Left lobe of liver (tissue), 2 donors: ENCODE results near the gene PTGS1. TPM values are rescaled to one million over a fixed set of nuclear protein-coding genes. Genes with fewer than 3 reads are reported as not detected.
"Not testable (repeated sequence)": the region's sequence is repeated elsewhere in the genome, so short reads cannot be mapped to it uniquely, and the experiment has no call there.

Experiments
- ATAC-seq: fragments of 200-7000 bp; cut with Tn5 transposase; one replicate; pipeline ENCODE4 v1.9.1; 2020; ENCODE audit warnings: mild to moderate bottlenecking, moderate library complexity
- DNase-seq: peaks from one replicate; pipeline ENCODE4 v3.0.0-alpha.2; 2020; ENCODE audit warnings: low spot score
- total RNA-seq: library from RNA; stranded (reverse); gene quantifications from one replicate; pipeline ENCODE4 v1.2.1, GENCODE V29; 2021
- donor health status: DM: no; HTN: no; CAD: no; lungs with moderate emphysema.
- donor health status: DM: no; HTN: yes; CAD: no.

The PTGS1 gene
- total RNA-seq = 2.0 TPM

DNA sequence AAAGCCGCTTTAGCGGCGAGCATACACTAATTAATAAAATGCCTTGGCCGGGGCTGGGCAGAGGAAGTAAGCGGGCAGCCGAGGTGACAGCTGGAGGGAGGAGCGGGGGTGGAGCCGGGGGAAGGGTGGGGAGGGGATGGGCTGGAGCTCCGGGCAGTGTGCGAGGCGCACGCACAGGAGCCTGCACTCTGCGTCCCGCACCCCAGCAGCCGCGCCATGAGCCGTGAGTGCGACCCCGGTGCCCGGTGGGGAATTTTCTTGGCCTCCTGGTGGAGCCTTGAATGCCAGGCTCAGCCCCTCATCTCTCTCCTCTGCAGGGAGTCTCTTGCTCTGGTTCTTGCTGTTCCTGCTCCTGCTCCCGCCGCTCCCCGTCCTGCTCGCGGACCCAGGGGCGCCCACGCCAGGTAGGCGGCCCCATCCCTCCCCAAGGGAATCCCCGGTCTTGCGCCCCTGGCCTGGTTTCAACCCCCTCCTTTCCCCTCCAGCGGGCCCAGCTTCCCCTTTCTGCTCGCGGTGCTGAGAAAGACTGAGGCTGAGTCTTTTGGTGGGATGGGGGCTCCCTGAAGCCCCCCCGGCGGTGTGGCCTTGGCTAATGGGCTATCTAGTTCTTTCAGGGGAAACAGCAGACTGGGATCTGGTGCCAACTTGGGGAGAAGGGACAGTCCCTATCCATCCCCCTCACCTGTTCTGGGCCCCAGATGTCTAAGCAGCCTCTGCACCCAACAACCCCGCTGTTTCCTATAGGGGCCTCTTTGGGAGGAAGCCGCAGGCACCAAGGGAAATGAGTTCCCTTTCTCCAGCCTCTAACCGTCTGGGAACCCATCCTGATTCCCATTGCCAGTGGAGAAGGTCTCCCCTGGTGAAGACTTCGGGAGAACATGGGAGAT is at the start of gene PTGS1:
Gene PTGS1, plus strand, starts transcription at position 156 of the 887 bp plus-strand sequence. Its CDS starts 61 bp downstream, at position 217.
- DNase-seq (no peak), ATAC-seq (peak; percentile 71)

DNA sequence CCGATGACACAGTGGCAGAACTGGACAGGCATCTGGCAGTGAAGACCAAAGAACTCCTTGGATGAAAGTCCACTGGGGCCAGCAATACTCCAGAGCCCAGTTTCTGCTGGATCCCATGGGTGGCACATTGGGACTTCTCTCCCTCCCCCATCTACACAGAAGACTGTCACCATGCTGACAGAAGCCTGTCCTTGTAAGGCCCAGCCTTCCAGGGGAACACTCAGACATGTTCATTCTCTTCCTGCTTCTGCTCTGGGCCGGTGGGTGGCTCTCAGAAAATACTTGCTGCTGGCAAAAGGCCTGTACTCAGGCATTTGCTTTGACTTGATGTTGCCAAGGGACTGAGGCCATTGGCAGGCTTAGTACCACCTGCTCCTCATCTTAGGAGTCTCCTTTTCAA is 48.3 kb upstream of the PTGS1 start:
- peak; percentile 11 for ATAC-seq

DNA sequence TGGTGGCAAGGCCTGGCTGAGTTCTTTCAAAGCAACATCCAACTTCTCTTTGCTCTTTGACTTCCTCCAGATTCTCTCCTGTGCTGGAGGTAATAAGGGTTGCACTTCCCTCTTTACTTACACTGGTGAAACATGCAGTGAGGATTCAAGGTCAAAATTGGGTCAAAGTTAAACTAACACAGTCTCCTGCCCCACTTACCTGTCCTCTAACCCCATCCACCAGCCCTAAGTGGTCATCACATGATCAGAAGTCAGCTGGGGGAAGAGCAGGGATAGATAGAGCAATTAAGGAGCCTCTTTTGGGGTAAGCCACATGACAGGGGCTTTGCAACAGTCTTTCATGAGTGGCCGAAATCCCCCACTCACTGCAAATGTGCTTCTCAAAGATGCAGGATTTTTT is 46.2 kb upstream of the PTGS1 start:
- ATAC-seq = peak; percentile 70
- DNase-seq = not testable (repeated sequence)

More for the DNA sequence above, 48.3 kb upstream of the PTGS1 start:
- no peak for DNase-seq

DNA sequence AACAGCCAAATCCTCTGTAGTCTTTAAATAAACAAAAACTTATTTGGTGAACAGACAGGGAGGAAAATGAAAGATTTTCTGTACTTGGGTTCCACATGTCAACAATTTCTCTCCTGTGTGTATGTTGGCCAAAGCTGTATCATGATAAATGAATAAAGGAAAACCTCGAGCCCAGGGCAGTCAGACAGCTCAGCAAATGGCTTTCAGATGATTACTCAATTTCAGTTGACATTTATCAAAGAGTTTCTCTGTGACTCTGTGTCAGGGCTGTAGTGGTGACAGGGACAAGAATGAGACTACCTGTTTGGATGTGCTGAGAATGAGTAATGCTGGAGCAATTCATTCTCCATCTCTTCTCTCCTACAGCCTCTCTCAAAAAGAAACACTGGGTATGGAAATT is 45.7 kb upstream of the PTGS1 start:
- DNase-seq = no peak

DNA sequence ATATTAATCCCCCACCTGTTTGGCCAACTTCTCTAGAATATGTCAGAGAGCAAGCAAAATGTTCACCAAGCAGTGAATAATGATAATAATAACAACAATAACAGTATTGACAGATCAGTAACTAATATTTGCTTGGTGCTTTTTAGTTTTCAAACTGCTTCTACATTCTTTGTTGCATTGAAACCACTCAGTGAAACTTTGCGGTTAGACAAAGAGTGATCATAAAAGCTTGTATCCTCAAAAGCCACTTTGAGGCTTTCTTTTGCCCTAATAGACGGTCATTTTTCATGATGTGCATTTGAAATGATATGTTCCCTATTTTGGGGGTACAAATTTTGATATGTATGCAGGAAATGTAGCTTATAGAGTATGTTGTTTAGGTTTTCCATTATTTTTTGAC is 43.6 kb upstream of the PTGS1 start:
- ATAC-seq (no peak), DNase-seq (no peak)

More for the DNA sequence above, 45.7 kb upstream of the PTGS1 start:
- ATAC-seq = peak; percentile 88

DNA sequence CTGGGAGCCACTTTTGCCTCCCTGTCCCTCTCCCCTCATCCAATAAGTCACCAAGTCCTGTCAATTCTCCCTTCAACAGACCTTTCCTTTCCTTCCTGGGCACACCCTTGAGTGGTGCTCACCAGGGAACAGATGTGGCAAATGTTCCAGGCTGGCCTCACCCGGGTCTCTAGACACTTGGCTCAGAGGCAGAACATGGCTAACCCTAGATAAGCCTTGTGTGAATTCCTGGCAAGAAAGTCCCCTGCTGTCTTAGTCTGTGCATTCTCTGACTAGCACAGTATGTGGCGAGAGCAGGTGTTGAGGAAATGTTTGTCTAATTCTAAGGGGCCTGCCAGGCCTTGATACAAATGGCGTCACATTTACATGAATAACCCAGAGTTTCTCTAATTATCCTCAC is 41.2 kb upstream of the PTGS1 start:
- ATAC-seq = no peak

DNA sequence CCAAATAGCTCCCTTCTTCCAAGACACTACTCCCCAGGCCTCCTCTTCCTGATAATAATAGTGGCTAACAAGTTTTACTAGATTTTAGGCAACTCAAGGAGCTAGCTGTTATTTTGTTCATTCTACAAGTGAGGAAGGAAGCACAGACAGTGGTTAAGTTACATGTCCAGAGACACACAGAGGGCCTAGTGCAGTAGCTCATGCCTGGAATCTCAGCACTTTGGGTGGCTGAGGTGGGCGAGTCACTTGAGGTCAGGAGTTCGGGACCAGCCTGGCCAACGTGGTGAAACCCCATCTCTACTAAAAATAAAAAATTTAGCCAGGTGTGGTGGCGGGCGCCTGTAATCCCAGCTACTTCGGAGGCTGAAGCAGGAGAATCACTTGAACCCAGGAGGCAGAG is 40.4 kb upstream of the PTGS1 start:
- not testable (repeated sequence) for ATAC-seq, DNase-seq

More for the DNA sequence above, 41.2 kb upstream of the PTGS1 start:
- DNase-seq = no peak

DNA sequence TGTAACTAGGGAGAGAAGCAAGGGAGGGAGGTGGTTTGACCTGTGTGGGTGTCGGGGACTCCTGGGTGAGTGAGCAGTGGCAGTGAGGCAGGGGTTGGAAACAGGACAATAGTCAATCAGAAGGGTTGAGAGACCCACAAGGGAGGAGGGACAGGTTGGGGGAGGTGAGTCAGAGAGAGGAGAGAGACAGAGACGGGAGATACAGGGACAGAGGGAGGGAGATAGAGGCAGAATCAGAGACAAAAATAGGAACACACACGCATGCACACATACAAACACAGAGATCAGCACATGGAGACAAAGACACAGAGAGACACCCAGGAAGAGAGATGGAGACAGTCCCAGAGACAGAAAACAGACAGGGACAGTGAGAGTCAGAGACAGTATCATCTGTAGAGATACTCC is 39.3 kb upstream of the PTGS1 start:
- ATAC-seq (no peak), DNase-seq (no peak)

DNA sequence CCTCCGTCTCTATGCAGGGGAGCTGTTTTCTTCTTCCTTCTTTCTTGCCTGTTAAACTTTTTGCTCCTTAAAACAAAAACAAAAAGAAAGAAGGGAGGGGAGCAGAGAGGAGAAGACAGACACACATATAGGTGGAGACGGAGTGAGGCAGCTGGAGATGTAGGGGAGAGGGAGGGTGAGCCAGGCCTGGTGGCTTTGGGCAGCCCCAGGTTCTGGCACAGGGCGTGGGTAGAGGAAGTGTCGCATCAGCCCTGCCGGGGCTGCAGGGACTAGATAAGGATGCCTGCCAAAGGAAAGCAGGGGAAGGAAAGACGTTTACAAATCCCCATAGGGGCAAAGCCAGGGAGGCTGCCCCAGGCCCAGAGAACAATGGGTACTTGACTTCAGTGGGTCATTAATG is 38.7 kb upstream of the PTGS1 start:
- no peak for DNase-seq
- ATAC-seq = peak; percentile 24

DNA sequence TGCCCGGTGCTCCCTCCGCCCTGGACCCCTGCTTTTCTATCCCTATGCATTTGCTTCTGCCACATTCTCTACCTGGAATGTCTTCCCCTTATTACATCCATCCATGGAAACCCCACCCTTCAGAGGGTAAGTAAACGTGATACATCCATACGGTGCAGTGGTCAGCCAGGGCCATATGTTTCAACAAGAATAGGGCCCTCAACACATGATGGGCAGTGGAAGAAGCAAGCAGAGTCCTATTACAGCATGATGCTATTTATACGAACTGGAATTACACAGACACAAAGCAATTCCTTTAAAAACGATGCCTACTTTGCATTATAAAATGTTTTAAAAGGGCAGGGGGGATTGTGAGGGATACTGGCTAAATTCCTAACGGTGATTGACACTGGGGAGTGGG is 38.2 kb upstream of the PTGS1 start:
- DNase-seq (no peak), ATAC-seq (no peak)

DNA sequence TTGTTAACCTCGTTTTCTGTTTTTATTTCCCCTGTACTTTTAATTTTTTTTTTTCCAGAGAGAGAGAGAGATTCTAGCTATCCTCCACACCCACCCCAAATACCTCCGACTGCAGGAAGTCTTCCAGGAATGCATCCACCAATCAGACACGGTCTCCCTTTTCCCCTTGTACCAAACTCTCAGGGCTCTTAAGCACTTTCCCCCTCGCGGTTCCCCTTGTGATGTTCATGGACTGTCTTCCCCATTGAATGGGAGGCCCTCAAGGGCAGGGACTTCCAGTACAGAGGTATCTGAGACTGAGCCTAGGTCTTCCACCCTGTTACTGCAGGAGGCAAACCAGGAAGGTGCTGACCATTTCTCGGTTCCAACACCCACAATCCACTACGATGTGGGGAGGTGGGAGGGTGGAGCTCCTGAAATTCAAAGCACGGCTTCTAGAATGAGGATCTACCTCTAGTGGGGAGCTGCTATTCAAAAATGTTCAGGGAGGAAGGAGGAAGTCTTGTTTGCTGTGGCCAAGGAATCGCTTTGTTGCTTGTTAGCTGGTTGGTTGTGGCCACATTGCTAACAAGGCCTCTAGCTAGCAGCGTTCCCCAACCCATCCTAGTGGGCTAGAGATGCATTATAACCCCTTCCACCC is 37.5 kb upstream of the PTGS1 start:
- DNase-seq (no peak), ATAC-seq (no peak)

DNA sequence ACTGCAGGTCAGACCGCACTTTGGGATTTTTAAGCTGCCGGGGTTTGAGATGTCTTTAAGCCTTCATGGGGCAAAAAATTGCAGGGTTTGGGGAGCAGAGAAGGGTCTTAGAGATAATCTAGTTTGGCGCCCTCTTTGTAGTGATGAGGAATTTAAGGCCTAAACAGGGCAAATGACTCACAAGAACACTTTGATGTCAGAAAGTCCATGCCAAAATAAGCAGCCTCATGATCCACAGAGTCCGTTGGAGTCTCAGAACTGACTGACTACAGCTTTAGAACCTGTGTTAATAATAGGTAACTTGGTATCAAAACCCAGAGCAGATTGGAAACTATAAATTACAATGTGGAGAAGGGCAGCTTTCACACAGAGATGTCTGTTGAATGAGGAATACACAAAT is 35.9 kb upstream of the PTGS1 start:
- DNase-seq (no peak), ATAC-seq (no peak)

DNA sequence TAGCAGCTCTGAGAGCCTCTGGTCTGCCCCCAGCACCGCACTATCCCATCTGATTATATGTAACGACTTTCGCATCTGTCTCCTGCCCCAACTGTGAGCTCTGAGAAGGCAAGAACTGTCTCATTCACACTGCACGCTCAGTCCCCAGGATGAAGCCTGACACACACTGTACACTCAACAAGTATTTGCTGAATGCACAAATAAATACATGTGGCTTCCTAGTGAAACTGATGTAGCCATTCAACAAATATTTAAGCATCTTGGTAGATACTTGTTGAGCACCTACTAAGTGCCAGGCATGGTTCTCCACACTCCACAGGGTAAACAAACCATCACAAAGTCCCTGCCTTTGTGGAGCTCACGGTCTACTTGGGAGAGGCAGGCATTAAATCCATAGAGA is 34.6 kb upstream of the PTGS1 start:
- ATAC-seq (no peak), DNase-seq (no peak)

DNA sequence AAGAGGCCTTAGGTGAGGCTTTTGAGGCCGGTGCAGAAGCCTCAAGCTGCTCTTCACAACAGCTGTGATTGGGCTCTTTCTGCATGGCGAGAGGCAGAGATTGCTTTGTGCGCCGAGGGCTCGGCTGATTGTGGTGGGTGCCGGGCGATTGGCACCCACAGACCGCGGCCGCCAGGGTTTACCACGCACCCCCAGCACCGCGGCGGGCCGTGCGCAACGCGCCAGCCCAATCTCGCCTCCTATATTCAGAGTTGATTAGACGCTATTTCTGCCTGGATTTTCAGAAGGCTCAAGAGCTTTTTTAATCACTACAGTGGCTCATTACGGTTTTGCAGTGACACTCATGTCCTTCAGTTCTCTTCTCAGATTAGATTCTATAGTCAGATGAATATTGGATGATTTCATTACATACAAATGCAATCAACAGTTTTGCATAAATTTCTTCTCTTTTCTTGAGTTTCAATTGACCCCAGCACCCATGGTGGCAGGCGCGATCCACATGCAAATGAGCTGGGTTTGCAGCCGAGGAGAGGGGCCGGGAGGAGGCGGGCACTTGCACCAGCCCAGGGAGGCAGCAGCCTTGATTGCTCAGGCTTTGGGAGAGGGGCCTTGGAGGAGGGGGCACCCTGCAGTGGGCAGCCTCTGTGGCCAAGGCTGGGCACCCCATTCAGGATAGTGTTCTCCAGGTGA is 33.8 kb upstream of the PTGS1 start:
- DNase-seq (no peak), ATAC-seq (no peak)

DNA sequence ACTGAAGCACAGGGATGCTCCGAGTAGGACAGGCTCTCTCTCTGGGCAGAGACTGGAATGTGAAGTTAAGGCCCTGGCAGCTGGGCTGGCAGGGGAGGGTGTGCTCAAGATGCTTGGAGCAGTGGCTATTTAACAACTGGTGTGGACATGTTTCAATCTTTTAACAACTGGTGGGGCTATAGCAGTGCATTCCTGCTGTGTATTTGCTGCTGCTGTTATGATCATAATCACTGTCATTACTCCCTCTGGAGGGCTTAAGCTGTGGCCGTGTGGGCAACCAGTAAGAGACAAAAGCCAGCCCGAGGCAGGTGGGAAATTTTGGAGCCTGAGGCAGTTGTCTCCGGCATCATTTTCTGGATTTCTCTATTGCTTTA is 33.3 kb upstream of the PTGS1 start:
- no peak for DNase-seq
- ATAC-seq = no peak

DNA sequence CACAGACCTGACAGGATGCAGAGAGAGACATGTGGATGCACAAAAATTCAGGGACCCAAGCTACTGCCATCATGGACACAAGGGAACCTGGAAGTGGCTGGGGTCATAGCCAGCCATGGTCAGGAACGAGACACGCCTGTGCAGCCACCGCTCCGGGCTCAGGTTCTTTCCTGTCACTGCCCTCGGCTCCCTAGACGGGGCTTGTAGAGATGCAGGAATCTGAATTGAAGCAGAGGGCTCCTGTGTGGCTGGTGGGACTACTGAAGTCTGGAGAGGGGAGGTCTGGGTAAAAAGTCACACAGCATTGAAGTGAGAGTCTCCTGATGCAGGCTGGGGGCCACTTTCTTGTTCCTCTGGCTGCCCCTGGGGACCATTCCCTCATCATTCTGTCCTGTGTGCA is 32.3 kb upstream of the PTGS1 start:
- no peak for DNase-seq
- no peak for ATAC-seq

DNA sequence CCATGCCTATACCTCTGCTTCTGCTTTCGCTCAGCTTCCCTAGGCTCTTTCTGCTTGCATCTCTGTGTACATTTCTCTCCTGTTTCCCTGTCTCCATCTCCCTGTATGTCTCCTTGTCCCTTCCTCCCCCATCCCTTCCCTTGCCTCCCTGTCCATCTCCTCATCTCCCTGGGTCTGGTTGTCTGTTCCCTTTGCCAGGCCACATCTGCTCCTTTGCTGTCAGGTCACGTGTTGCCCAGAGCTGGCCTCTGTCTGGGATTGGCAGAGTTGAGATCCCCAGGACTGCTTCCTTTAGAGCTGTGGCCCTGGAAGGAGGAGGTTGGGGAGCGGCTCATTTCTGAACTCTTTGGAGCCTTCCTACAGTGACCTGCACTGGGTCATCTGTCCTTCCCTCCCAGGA is 31.8 kb upstream of the PTGS1 start:
- DNase-seq (no peak), ATAC-seq (peak; percentile 55)

DNA sequence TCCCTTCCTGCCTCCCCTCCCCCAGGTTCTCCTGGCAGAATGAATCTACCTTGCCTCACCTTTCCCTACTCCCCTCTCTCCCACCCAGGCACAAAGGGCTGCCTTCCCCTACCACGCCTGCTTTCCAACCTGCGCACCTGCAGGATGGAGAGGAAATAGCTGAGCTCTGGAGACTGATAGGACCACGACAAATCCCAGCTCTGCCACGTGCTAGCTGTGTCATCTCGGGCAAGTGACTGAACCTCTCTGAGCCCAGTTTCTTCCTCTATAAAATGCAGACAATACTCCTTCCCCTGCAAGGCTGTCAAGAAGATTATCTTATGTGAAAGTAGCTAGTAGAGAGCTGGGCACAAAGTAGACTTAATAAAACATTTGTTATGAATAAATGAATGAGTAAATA is 31.2 kb upstream of the PTGS1 start:
- DNase-seq = no peak
- ATAC-seq = no peak

DNA sequence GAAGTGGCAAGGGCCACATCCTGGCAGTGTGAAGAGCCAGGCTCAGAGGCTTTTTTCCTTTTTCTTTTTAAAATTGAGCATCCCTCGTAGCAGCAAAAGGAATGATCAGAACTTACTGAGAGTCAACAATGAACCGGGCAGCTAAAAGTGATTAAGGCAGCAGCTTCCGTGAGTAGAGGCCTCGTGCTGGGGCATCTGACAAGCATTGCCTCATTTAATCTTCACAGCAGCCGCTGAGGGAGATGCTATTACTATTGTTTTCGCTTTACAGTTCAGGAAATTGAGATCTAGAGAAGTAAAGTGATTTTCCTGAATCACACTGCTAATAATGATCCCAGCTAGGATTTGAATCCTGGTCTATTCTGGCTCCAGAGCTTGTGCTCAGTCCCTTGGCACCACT is 30.7 kb upstream of the PTGS1 start:
- DNase-seq (no peak), ATAC-seq (peak; percentile 20)

DNA sequence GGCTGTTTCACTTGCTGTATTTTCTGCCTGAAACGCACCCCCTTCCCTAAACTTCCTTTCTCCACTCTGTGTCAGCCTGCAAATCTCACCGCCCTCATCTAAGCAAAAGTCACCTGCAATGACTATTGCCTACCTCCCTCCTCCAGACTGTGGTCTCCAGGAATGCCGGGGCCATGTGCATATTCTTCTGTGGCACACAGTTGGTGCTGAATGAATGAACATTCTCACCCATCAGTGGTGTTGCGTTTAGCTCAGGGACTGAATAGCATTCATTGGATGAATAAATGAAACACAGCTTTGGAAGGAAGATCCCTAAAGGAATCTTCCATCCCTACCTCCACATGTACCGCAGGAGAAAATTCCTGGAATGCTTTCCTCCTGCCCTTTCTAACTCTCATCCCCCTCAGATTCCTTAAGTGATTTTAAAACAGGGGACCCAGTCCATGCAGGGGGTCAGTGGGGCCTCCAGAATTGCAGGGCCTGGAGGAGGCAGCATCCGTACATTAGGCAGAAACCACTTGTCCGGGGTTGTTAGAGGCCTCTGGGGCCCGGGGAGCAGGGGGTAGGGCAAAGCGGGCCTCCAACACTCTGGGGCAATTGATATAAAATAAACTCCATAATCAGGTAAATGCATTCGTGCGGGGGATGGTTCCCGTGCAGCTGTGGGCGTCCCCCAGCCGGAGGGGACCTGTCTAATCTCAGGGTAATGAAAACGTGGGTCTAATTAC is 28.3 kb upstream of the PTGS1 start:
- ATAC-seq = no peak
- DNase-seq = no peak
